ENCODE results near the gene CTSF.
A peak's percentile ranks its signal among the peaks of the same experiment; 100 is the strongest.
"Not testable (repeated sequence)": the region's sequence is repeated elsewhere in the genome, so short reads cannot be mapped to it uniquely, and the experiment has no call there.

The CTSF gene

GRCh38 chr11:66568124-66568916, at the start of gene CTSF:
Gene CTSF (minus strand): TSS chr11:66568606. CDS start chr11:66568486, 120 bp downstream.
- DNase-seq: peak; percentile 77

DNA sequence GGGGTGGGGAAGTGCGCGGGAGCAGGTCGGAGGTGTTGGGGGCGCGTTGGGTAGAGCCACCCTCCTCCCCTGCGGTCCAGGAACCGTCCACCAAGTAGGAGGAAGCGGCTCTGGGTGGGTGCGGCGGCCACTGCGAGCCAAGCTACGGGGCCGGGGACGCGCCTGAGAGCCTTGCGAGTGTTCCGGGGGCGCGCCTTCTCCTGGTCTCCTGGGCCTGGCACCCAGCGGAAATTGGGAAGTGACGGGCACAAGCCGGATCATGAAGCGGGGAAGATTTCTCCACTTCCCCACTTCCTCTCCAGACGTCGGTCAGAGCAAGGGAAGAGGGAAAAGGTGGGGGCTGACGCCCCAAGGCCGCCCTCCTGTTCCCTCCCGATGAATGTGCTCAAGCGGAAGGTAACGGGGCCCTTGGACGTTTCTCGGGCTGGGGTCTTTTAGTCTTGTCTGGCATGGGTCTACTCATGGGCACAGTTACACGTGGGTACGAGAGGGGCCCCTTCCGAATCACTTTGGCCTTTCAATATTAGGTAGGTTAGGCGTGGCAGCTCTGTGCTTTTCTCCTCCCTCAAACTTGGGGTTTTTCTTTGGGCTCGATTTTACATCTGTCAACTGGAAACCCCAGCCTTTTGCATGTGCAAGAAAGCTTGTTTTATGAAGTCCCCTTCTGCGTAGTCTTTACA, 48.9 kb upstream of the CTSF start:
- DNase-seq: peak; percentile 13

DNA sequence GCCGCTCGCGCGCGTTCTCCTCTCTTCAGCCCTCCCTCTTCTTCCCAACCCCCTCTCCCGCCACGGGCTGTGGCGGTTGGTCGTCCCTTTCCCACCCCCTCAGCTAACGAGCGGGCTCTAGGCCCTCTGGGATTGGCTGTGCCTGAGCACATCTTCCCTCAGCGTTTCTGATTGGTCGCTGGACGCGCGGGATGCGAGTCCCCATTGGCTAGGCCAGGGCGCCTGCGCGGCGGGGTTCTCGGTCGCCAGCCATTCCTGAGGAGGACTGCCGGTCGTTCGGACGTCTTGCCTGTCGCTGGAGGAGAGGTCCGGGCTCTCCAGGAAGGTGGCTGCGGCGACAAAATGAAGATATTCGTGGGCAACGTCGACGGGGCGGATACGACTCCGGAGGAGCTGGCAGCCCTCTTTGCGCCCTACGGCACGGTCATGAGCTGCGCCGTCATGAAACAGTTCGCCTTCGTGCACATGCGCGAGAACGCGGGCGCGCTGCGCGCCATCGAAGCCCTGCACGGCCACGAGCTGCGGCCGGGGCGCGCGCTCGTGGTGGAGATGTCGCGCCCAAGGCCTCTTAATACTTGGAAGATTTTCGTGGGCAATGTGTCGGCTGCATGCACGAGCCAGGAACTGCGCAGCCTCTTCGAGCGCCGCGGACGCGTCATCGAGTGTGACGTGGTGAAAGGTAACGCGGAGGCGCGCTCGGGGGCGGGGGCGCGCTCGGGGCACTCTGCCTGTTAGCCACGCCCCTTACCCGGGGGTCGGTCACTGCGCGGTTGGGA, 48.2 kb upstream of the CTSF start, which contains the start of gene RBM14:
Gene RBM14, plus strand, starts transcription at position 252 of the 776 bp plus-strand sequence. Its CDS starts 91 bp downstream, at position 343.
- DNase-seq: peak; percentile 98

- DNase-seq: no peak
Observed at GRCh38 chr11:66614073-66614472, 45.7 kb upstream of the CTSF start.

DNA sequence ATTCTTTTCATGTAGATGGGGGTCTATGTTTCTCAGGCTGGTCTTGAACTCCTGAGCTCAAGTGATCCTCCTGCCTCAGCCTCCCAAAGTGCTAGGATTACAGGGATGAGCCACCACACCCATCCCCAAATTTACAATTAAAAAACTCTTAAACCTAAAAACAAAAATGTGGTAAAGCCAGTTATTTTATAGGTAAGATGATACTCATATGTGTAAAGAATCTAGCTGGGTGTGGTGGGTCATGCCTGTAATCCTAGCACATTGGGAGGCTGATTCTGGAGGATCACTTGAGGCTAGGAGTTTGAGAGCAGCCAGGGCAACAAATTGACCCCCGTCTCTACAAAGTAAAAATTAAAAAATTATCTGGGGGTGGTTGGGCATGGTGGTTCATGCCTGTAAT, 44.1 kb upstream of the CTSF start:
- no peak for DNase-seq

DNA sequence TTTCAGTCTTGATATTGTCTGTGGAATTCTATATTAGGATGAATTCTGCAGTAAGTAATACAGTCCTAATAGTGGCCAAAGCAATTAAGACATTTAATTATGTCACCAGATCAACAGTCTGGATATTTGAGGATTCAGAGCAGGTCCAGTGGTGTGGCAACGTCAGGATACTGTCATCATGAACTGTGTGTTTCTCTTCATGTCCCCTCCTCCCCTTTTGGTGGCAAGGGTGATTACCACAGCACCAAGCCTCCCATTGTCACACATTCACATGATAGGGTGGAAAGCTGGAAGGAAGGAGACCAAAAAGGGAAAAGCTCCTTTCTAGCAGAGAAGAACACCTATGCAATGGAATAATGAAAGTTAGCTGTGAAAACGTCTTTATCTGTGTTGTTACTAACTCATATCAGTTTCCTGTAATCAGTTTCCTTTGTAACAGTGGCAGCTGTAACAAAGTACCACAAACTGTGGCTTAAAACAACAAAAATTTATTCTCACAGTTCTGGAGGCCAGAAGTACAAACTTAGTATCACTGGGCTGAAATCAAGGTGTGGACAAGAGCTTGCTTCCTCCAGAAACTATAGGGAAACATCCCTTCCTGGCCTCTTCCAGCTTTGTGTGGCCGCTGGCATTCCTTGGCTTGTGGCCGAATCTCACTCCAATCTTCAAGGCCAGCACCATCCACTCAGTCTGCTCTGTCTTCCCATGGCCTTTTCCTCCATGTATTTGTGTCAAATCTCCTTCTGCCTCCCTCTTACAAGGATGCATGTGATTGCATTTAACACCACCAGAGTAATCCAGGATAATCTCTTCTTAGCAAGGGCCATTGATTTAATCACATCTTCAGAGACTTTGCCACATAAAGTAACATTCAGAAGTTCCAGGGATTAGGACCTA, 41.6 kb upstream of the CTSF start:
- DNase-seq: no peak

DNA sequence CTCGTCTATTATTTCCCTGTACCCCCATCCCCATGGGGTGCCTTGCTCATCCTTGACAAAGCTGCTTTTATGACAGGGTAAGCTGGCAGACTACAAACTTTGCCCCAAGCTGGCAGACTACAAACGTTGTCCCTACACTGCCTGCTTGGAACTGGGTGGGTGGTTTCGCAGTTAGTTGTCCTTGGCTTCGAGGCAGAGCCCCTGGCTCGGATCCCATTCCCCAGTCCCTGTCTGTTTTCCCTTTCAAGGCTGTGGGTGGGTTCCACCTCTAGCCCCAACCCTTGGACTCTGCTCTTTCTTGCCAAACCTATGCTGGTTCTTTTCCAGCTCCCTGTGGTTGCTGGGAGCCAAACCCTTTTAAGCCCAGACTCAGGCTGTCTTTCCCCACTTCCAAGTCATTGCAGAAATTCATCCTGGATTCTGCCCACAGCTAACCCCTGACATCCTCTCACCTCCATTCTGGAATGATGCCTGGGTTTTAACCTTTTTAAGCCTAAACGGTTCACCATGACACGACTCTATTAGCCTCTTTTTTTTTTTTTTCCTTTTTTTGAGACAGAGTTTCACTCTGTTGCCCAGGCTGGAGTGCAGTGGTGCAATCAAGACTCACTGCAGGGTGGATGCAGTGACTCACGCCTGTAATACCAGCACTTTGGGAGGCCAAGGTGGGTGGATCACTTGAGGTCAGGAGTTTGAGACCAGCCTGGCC, 38.9 kb upstream of the CTSF start:
- no peak for DNase-seq

DNA sequence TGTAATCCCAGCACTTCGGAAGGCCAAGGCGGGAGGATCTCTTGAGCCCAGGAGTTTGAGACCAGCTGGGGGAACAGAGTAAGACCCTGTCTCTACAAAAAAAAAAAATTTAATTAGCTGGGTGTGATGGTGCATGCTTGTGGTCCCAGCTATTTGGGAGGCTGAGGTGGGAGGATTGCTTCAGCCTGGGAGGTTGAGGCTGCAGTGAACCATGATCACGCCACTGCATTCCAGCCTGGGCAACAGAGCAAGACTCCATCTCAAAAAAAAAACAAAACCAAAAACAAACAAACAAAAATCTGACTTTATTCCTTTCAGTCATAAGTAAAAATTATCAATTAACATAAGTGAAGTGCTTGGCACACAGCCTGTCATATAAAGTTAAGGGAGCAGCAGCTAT, 38.2 kb upstream of the CTSF start:
- not testable (repeated sequence) for DNase-seq

- DNase-seq: no peak
Observed at GRCh38 chr11:66604155-66604554, 35.7 kb upstream of the CTSF start.

- no peak for DNase-seq
Observed at GRCh38 chr11:66603072-66603471, 34.7 kb upstream of the CTSF start.

- DNase-seq: no peak
Observed at GRCh38 chr11:66600631-66601233, 32.3 kb upstream of the CTSF start.

DNA sequence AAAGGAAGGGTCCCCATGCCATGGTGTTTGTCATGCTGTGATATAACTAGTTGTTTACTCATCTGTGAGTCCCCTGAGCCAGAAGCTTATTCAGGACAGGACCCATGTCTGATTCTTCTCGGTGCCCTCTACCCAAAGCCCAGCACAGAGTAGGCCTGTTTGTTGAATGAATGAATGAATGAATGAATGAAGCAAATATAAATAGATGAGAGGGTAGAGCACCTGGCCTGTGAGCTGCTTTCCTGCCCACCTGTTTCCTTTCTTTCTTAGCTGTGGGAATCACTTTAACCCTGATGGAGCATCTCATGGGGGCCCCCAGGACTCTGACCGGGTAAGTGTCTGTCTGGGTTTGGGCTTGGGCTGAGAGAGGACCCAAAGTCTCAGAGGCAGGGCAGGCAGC, 31.8 kb upstream of the CTSF start:
- no peak for DNase-seq

DNA sequence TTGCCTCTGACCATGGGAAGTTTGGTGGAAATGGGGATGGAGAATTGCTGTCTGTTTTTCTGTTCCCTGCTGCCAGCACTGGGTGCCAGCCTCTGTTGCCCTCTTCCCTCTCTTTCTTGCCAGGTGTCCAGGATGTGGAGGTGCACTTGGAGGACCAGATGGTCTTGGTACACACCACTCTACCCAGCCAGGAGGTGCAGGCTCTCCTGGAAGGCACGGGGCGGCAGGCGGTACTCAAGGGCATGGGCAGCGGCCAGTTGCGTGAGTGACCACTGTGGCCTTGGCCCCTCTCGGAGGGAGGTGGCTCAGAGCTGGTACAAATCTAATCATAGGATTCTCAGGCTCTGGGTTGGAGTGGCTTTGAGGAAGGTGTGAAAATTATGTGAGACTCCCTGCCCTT, 30.6 kb upstream of the CTSF start:
- DNase-seq: no peak

DNA sequence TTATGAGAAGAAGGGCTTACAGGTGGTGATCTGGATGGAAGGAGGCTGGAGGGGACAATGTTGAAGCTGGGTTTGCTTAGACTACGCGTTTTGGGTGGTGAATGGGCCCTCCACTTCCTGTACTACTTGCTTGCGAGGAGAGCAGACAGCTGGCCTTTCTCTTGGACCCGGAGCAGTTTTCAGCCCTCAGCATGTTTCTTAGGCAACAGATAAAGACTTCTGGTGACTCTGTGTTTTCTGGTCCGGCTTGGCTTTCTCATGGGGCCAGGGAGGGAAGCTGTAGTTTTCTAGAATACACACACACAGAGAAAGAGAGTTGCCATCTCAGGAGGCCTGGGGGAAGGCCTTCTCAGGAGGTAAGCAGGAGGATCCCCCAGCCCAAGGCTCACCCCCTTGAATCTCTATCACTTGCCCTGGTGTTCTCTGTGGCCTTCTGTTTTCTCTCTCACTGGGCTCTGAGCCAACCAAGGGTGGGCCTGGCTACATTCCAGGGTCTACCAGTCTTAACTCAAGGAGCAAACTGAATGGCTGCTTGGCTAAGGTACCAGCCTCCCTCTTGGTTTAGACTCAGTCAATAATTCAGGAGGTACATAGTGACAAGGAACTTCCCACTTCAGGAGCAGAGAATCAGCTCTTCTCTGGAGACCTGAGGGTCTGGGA, 27.0 kb upstream of the CTSF start:
- no peak for DNase-seq

- DNase-seq: no peak
Observed at GRCh38 chr11:66593650-66594049, 25.2 kb upstream of the CTSF start.

DNA sequence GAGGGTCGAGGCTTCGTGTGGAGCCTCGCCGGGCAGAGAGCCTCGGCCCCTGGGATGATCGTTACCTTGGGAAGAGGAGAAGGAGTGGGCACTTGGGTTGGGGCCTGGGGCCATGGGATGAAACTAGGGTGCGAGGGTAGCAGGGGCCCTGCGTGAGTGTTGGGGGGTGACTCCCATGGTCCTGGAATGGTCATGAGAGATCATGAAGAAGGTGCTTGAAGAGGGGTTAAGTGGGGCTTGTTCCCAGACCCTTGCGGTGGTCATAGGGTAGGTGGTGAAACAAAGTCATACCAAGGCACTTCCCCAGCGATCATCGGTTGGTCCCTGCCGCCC, 24.9 kb upstream of the CTSF start:
- no peak for DNase-seq

DNA sequence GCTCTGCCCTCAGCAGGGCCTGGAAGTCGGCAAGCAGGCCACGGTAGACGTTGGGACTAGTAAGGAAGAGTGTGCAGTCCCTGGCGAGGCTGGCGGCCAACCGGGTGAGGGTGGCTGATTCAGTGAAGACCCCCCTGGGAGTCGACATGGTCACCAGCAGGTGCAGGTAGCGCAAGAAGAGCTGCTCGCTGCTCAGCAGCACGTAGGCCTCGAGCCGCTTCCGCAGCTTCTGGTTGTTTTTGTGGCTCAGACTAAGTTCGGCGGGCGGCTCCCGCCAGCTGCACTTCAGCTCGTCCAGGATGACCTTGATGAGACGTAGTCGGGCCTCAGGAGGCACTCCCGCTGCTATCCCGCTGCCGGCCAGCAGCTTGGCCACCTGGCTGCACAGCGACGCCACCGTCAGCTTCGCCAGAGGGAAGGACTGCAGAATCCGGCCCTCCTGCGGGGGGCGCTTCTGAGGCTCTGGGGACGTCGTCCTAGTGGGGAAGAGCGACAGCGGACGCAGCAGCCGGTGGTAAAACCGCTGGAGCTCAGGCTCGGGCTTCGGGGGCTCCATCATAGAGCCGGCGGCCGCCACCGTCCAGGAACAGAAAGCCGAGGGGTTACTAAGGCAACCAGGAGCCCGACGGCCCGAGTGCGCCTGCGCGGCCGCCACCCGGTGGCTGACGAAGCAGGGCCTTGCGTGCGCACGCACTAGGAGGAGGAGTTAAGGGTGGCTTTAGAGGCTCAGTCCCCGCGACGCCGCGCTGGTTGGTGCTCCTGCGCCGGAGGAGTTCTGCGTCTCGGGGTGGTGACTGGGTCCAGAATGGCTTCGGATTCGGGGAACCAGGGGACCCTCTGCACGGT, 24.3 kb upstream of the CTSF start, which contains the start of the genes CCDC87 and CCS:
Gene CCDC87, minus strand, starts transcription at position 607 of the 846 bp plus-strand sequence. Its CDS starts 48 bp downstream, at position 559.
Gene CCS, plus strand, starts transcription at position 729 of the 846 bp plus-strand sequence. Its CDS starts 77 bp downstream, at position 806.
- DNase-seq: peak; percentile 100

DNA sequence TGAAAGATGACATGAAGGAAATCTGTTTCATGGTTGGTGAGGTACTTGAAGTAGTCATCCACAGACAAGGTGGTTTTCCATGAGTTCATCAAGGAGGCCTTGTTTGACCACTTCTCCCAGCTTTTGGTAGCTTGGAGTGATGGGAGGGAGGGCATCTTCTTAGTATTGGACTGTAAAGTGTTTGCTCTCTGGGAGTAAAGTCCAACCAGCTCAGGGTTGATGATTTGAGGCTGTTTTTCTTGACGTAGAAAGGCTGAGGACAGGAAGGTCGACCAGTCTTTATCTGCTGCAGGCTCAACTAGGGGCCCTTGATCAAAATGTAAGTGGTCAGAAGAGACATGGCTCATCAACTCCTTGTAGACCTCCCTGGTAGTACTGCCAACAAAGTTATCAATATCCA, 22.8 kb upstream of the CTSF start:
- no peak for DNase-seq

- DNase-seq: no peak
Observed at GRCh38 chr11:66589996-66590675, 21.7 kb upstream of the CTSF start.

Measured in stimulated activated CD4-positive, alpha-beta T cell treated with anti-CD3 and anti-CD28 coated beads, Interleukin-4, amount 100 ng/mL, for 1 hour (primary cell).